ENCODE results near the gene IQUB. TPM values are rescaled to one million over a fixed set of nuclear protein-coding genes. Genes with fewer than 3 reads are reported as not detected.

IQUB gene
- 0.44 TPM in 1 of 2 replicates, not detected in the other for total RNA-seq

DNA sequence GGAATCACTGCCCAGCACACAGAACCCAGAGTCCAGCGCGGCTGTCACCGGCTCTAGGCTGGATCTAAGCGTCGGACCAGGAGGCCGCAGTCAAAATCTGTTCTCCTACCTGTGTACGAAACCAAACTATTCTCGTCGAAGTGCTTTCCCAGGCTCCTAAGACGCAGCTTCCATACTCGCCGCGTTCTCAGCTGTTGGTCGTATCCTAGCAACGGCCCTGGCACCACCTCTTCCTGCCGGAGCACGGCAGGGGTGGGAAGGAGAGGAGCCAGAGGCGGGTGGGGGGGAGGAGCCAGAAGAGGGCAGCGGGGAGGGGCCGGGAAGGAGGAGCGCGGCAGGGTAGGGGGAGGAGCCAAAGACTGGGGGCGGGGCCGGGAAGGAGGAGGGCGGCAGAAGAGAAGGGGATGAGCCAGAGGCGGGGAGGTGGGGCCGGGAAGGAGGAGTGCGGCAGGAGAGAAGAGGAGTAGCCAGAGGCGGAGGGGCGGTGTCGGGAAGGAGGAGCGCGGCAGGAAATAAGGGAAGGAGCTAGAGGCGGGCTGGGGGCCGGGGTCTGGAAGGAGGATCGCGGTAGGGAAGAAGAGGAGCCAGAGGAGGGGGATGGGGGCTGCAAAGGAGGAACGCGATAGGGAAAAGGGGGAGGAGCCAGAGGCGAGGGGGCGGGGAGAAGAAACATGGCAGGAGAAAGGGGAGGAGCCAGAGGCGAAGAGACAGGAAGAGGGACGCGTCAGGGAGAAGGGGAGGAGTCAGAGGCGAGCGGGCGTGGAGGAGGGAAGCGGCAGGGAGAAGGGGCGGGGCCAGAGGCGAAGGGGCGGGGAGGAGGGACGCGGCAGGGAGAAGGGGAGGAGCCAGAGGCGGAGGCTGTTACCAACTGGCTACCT is at the start of gene IQUB:
Gene IQUB (minus strand): TSS at position 213 of the 878 bp plus-strand sequence. CDS start 22,255 bp downstream, outside the sequence.
- no peaks in the 10 kb centered on the region for H3K9me3 Mint-ChIP-seq
- peak within 1 kb of the TSS; percentile 88 for H3K27ac Mint-ChIP-seq
- peaks cover 30% of the 10 kb centered on the region for H3K27me3 Mint-ChIP-seq (ENCODE audit: insufficient read depth)
- peak within 1 kb of the TSS; percentile 91 for H3K4me3 Mint-ChIP-seq
- DNase-seq (ENCODE audit: low spot score), result peak; percentile 89
- intact Hi-C loops (cut with micrococcal nuclease), result loop anchor here (1.0 kb wide), 3 partner anchors 23 to 1397 kb away; partner anchors contain the start of gene NDUFA5
- no peaks in the 10 kb centered on the region for H3K36me3 Mint-ChIP-seq (ENCODE audit: low read depth)
- peaks cover 26% of the 10 kb centered on the region for H3K4me1 Mint-ChIP-seq (ENCODE audit: low read depth)

DNA sequence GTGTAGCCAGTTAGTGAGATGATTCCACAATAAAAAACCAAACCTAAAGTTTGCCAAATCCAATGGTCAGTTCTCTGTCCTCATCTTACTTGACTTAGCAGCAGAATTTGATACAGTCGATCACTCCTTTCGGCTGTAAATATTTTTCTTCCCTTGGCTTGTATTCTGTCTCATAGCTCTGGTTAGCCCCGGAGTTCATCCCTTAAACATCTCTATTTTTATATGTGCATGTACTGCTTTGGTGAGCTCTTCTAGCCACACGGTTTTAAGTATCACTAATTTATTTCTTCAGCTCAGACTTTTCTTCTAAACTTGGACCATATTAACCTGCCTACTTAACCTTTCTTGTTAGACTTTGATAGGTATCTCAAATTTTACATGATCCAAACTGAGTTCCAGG is 49.4 kb upstream of the IQUB start:
- intact Hi-C loops (cut with micrococcal nuclease), result loop anchor here (5.0 kb wide), 1 partner anchor 118 kb away; no protein-coding TSS in a partner anchor
- Mint-ChIP-seq H3K27ac (no peak overlapping the region), H3K4me3 (no peak overlapping the region), H3K4me1 (ENCODE audit: low read depth) (no peaks in the 10 kb centered on the region), H3K9me3 (no peaks in the 10 kb centered on the region), H3K36me3 (ENCODE audit: low read depth) (no peaks in the 10 kb centered on the region), H3K27me3 (ENCODE audit: insufficient read depth) (peaks cover 20% of the 10 kb centered on the region)
- no peak for DNase-seq (ENCODE audit: low spot score)

DNA sequence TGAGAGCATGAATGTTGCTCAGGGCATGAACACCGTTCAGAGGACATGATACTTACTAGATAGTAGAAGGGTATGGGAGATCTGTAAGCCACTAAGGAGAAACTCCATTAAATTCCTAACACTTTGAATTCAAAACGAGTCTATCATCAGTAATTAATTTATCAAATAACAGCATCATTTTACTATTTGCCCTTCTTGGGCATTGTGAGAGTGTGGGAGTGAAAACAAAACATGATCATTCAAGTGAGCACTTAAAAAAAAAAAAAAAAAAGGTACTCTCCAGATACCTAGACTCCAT is 46.7 kb upstream of the IQUB start:
- H3K27ac Mint-ChIP-seq, result no peak overlapping the region
- no peaks in the 10 kb centered on the region for H3K36me3 Mint-ChIP-seq (ENCODE audit: low read depth)
- H3K9me3 Mint-ChIP-seq, result no peaks in the 10 kb centered on the region
- H3K4me1 Mint-ChIP-seq (ENCODE audit: low read depth), result no peaks in the 10 kb centered on the region
- peaks cover 13% of the 10 kb centered on the region for H3K27me3 Mint-ChIP-seq (ENCODE audit: insufficient read depth)
- intact Hi-C loops (cut with micrococcal nuclease), result loop anchor here (5.0 kb wide), 1 partner anchor 121 kb away; no protein-coding TSS in a partner anchor
- no peak for DNase-seq (ENCODE audit: low spot score)
- no peak overlapping the region for H3K4me3 Mint-ChIP-seq

DNA sequence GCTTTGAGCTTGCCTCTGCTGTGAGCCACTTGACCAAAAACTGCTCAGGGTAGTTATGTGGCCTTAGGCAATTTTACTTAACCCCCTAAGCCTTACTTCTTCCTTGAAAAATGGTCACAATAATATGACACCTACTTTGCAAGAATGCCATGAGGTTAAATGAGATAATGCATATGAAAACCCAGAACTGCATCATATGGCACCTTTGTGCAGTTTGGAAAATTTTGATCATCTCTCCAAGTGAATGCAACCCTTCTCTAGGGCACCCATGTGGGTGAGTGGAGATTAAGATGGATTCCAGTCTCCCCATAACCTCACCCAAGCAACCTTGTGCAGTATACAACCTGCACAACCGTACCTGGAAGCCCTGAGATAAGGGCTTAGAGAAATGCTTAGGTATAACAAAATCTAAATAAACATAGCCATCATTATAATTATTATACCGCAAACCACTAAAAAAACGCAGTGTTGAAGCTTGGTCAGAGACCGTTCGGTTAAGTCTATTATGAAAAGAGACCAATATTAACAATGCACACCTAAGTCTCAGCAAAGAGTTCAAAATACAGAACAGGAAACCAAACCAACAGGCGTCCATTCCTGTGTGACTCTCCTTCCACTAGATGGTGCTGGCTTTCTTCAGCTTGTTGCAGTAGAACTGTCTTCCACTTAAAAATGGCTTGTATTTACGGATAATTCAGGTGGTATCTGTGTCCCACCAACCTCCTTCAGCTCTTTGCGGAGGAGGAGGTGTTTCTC is 46.2 kb upstream of the IQUB start:
- no peaks in the 10 kb centered on the region for H3K4me1 Mint-ChIP-seq (ENCODE audit: low read depth)
- no peak overlapping the region for H3K27ac Mint-ChIP-seq
- no peaks in the 10 kb centered on the region for H3K9me3 Mint-ChIP-seq
- intact Hi-C loops (cut with micrococcal nuclease), result loop anchor here (5.0 kb wide), 1 partner anchor 122 kb away; no protein-coding TSS in a partner anchor
- H3K27me3 Mint-ChIP-seq (ENCODE audit: insufficient read depth), result peaks cover 12% of the 10 kb centered on the region
- H3K36me3 Mint-ChIP-seq (ENCODE audit: low read depth), result no peaks in the 10 kb centered on the region
- H3K4me3 Mint-ChIP-seq, result no peak overlapping the region
- no peak for DNase-seq (ENCODE audit: low spot score)

DNA sequence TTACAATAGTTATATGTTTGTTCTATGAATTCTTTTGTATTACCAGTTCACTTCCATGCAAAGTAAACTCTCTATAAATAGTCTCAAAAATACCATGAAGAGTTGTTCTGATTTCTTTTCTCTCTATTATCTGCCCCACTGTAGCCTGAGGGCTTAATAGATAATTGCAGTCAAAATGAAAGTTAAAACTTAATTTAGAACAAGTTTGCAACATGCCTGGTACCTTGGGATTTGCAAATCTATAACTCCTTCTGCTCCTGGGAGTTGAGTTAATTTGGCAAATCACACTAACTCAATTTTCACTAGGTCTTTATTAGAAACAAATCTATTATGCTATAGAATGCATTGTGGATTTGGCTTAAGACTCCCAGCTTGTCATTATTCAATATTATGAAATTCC is 45.0 kb upstream of the IQUB start:
- intact Hi-C loops (cut with micrococcal nuclease), result no loop called here
- no peak for DNase-seq (ENCODE audit: low spot score)
- Mint-ChIP-seq H3K27ac (no peak overlapping the region), H3K4me3 (no peak overlapping the region), H3K27me3 (ENCODE audit: insufficient read depth) (peaks cover 12% of the 10 kb centered on the region), H3K4me1 (ENCODE audit: low read depth) (no peaks in the 10 kb centered on the region), H3K36me3 (ENCODE audit: low read depth) (no peaks in the 10 kb centered on the region), H3K9me3 (no peaks in the 10 kb centered on the region)

DNA sequence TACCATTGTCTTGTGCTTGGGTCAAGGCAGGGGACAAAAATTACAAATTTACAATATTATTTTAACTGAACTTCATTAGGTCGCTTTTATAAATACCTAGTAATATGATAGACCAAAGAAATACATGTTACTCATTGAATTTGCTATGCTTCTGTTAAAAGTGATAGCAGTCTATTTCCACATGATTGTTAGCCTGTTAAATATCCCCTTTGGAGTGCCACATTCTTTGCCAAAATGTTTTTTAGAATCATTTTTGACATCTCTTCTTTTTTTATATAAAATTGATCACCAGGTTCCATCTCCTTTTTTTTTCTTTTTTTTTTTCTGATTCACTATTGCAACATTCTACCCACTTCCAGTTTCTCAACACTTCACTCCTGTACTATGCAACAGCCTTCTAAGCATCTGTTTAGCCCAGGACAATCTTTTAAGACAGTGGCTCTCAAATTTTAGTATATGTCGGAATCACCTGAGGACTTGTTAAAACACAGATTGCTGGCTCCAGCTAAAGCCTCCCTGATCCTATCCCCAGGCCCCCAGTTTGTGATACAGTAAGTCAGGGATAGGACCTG is 39.6 kb upstream of the IQUB start:
- no peaks in the 10 kb centered on the region for H3K36me3 Mint-ChIP-seq (ENCODE audit: low read depth)
- DNase-seq (ENCODE audit: low spot score), result no peak
- H3K27ac Mint-ChIP-seq, result no peak overlapping the region
- no peak overlapping the region for H3K4me3 Mint-ChIP-seq
- no peaks in the 10 kb centered on the region for H3K9me3 Mint-ChIP-seq
- H3K27me3 Mint-ChIP-seq (ENCODE audit: insufficient read depth), result peaks cover 7% of the 10 kb centered on the region
- H3K4me1 Mint-ChIP-seq (ENCODE audit: low read depth), result no peaks in the 10 kb centered on the region
- intact Hi-C loops (cut with micrococcal nuclease), result no loop called here

DNA sequence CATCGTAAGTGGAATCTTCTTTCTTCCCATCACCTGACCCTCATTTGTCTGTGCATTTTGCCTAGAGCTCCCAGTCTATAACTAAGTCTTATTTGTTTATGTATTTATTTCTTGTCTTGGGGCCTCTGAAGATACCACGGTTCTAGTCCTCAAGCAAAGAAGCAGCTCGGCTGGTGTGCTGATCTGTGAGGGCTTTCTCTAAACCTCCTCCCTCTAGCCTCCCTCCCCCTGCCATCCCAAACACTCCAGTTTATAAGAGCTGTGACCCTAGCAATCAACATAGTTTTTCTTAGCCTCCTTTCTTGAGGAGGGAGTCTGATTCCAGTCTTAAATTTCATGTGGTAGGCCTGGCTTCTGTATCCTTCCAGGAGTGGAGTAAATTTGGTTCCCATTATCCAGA is 38.9 kb upstream of the IQUB start:
- no peaks in the 10 kb centered on the region for H3K36me3 Mint-ChIP-seq (ENCODE audit: low read depth)
- no peaks in the 10 kb centered on the region for H3K4me1 Mint-ChIP-seq (ENCODE audit: low read depth)
- H3K4me3 Mint-ChIP-seq, result no peak overlapping the region
- intact Hi-C loops (cut with micrococcal nuclease), result no loop called here
- H3K27me3 Mint-ChIP-seq (ENCODE audit: insufficient read depth), result peaks cover 5% of the 10 kb centered on the region
- H3K9me3 Mint-ChIP-seq, result no peaks in the 10 kb centered on the region
- H3K27ac Mint-ChIP-seq, result no peak overlapping the region
- no peak for DNase-seq (ENCODE audit: low spot score)

DNA sequence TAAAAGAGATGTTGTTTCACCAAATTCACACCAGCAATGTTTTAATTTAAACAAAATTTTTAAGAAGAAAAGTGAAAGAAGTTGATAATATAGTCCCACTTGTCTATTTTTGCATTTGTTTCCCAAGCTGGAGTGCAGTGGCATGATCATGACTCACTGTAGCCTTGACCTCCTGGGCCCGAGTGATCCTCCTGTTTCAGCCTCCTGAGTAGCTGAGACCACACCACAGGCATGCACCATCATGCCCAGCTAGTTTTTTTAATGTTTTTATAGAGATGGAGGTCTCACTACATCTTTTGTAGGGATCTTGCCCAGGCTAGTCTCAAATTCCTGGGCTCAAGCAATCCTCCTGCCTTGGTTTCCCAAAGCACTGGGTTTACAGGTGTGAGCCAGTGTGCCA is 37.3 kb upstream of the IQUB start:
- H3K36me3 Mint-ChIP-seq (ENCODE audit: low read depth), result no peaks in the 10 kb centered on the region
- no peaks in the 10 kb centered on the region for H3K9me3 Mint-ChIP-seq
- peaks cover 3% of the 10 kb centered on the region for H3K27me3 Mint-ChIP-seq (ENCODE audit: insufficient read depth)
- no peak for DNase-seq (ENCODE audit: low spot score)
- no peak overlapping the region for H3K4me3 Mint-ChIP-seq
- no peaks in the 10 kb centered on the region for H3K4me1 Mint-ChIP-seq (ENCODE audit: low read depth)
- no peak overlapping the region for H3K27ac Mint-ChIP-seq
- intact Hi-C loops (cut with micrococcal nuclease), result no loop called here

DNA sequence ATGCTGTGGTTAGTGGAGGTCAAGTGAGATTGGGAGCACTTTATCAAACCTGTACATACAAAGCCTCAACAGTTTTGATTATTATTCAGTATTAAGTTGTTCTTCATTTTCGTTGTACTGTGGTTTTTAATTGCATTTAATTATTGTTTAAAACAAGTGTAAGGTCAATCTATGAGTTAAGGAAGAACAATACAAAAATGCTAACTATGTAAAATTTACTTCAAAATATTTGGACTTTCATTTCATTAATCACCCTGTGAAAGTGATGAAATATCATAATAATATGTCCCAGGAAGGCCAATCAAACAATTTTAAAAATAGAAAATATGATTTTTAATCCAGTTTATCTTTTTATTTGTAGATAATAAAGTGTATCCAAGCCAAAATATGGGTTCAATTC is 36.8 kb upstream of the IQUB start:
- intact Hi-C loops (cut with micrococcal nuclease), result no loop called here
- Mint-ChIP-seq H3K4me3 (no peak overlapping the region), H3K9me3 (no peaks in the 10 kb centered on the region), H3K4me1 (ENCODE audit: low read depth) (no peaks in the 10 kb centered on the region), H3K27me3 (ENCODE audit: insufficient read depth) (no peaks in the 10 kb centered on the region), H3K27ac (no peak overlapping the region), H3K36me3 (ENCODE audit: low read depth) (no peaks in the 10 kb centered on the region)
- no peak for DNase-seq (ENCODE audit: low spot score)

DNA sequence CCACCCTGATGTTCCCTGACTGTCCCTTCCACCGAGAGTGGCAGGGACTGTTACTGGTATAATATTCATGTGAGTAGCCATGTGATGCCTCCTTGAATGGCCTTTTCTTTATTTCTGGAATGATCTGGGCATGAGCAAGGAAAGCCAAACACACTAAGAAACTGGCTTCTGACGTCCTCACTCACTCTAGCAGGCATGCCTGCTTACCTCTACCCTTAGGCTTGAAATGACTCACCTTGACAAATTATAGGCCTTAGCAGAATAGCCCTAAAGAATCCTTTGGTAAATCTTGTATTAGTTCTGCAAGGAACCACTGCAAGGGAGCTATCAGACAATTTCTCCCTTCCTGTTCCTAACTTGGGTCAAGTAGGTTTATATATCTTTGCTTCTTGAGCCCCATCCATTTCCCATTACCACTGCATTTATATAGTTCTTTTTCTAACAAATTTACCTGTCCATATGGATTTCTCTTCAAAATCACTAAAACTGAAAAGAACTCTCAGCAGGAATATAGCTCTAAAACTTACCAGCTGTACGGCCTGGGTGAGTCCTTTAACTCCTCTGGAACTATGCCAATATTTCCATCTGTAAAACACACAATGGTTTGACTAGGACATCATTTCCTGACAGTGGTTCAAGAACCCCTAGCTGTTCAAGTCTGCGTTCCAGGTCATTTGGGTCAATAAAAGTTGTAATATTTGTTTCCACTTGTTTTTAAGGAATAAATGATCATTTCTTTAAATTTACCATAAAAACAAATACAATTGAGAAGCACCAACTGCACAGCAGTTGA is 36.2 kb upstream of the IQUB start:
- DNase-seq (ENCODE audit: low spot score), result no peak
- Mint-ChIP-seq H3K9me3 (no peaks in the 10 kb centered on the region), H3K4me1 (ENCODE audit: low read depth) (no peaks in the 10 kb centered on the region), H3K27me3 (ENCODE audit: insufficient read depth) (no peaks in the 10 kb centered on the region), H3K4me3 (no peak overlapping the region), H3K36me3 (ENCODE audit: low read depth) (no peaks in the 10 kb centered on the region), H3K27ac (no peak overlapping the region)
- intact Hi-C loops (cut with micrococcal nuclease), result no loop called here

DNA sequence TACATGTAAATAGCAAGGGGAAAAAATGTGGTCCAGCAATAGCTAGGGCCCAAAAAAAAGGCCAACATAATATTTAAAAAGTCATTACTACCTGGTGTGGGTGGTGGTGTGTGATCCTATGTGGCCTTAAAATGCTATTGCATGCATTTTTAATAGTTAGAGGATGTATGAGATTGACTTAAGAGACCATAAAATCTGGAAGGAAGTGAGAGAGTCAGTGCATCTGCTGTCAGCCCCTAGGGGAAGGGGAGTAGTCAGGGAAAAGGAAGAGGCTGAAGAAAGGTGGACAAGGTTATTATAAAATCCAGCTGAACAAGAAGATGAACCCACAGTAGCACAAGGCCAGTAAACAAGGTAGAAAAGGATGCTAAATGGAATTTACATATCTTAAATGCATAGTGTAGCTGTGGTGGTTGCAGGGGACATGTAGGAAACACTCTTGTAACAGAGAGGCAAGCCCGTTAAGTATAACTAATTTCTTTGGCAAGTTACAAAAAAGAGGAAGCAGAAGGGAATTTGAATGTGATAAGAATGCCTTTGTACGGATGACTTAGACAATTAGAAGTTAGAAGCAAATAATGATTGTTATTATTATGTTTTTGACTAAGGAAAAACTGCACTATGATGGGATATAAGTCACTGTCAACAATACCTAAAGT is 35.1 kb upstream of the IQUB start:
- Mint-ChIP-seq H3K27ac (no peak overlapping the region), H3K4me3 (no peak overlapping the region), H3K4me1 (ENCODE audit: low read depth) (no peaks in the 10 kb centered on the region), H3K9me3 (no peaks in the 10 kb centered on the region), H3K36me3 (ENCODE audit: low read depth) (no peaks in the 10 kb centered on the region), H3K27me3 (ENCODE audit: insufficient read depth) (no peaks in the 10 kb centered on the region)
- intact Hi-C loops (cut with micrococcal nuclease), result no loop called here
- no peak for DNase-seq (ENCODE audit: low spot score)

DNA sequence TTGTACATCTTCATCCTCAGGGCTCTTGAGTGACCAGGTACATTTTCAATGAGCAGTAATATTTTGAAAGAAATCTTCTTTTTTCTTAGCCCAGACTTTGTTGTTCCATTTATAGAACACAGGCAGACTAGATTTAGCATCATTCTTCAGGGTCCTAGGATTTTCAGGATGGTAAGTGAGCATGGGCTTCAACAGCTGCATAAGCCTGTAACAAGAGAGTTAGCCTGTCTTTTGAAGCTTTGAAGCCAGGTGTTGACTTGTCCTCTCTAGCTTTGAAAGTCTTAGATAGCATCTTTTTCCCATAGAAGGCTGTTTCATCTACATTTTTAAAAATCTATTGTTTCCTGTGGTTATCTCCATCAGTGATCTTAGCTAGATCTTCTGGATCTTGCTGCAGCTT is 27.7 kb upstream of the IQUB start:
- H3K27me3 Mint-ChIP-seq (ENCODE audit: insufficient read depth), result no peaks in the 10 kb centered on the region
- H3K27ac Mint-ChIP-seq, result no peak overlapping the region
- no peak for DNase-seq (ENCODE audit: low spot score)
- H3K36me3 Mint-ChIP-seq (ENCODE audit: low read depth), result no peaks in the 10 kb centered on the region
- intact Hi-C loops (cut with micrococcal nuclease), result no loop called here
- H3K4me3 Mint-ChIP-seq, result no peak overlapping the region
- no peaks in the 10 kb centered on the region for H3K9me3 Mint-ChIP-seq
- H3K4me1 Mint-ChIP-seq (ENCODE audit: low read depth), result no peaks in the 10 kb centered on the region

Measured in activated T-helper 1 cell treated with anti-CD3 and anti-CD28 coated beads, Interleukin-12 subunit alpha, Interleukin-12 subunit beta, Interleukin-2, Interleukin-4 antibody, amounts not matched to agents 30 ng/mL and 10 ng/mL and 1 ng/mL, durations not matched to agents 14 hours and 24 hours and 36 hours (primary cell).